ENCODE results near the gene IL27RA.

DNA sequence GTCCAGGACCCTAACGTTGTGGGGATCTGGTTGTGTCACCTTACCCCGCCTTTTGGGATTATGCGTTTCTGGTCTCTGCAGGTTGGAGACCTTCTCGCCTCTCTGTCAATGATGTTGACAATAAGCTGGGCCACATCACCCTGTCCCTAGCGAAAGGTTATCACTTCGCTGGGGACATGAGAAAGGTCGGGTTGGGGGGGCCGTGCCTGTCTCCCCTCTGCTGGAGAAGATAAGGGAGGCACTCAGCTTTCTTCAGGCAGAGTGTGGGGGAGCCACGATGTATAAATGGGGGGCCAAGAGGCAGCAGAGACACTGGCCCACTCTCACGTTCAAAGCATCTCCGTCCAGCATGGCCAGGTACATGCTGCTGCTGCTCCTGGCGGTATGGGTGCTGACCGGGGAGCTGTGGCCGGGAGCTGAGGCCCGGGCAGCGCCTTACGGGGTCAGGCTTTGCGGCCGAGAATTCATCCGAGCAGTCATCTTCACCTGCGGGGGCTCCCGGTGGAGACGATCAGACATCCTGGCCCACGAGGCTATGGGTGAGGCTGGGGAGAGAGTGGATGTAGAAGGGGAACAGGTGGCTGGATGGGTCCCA lies 3.6 kb upstream of the IL27RA start, which contains the start of gene RLN3:
- TF ChIP-seq, protein P1, sequence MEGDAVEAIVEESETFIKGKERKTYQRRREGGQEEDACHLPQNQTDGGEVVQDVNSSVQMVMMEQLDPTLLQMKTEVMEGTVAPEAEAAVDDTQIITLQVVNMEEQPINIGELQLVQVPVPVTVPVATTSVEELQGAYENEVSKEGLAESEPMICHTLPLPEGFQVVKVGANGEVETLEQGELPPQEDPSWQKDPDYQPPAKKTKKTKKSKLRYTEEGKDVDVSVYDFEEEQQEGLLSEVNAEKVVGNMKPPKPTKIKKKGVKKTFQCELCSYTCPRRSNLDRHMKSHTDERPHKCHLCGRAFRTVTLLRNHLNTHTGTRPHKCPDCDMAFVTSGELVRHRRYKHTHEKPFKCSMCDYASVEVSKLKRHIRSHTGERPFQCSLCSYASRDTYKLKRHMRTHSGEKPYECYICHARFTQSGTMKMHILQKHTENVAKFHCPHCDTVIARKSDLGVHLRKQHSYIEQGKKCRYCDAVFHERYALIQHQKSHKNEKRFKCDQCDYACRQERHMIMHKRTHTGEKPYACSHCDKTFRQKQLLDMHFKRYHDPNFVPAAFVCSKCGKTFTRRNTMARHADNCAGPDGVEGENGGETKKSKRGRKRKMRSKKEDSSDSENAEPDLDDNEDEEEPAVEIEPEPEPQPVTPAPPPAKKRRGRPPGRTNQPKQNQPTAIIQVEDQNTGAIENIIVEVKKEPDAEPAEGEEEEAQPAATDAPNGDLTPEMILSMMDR (IDR thresholded peaks at IDR 0.05) = no peak
- TF ChIP-seq EZH2 (IDR thresholded peaks at IDR 0.05; ENCODE audit: borderline replicate concordance, insufficient read depth, low read depth, low read length, poor library complexity, severe bottlenecking) = no peak
